Endodermal cell (in vitro differentiated cells): Measurements from ENCODE around the gene HES3. TPM values are rescaled to one million over a fixed set of nuclear protein-coding genes. Genes with fewer than 3 reads are reported as not detected.

Experiments
- DNase-seq: peaks from one replicate; pipeline ENCODE4 v3.0.0-alpha.2; 2017
- H3K27ac ChIP-seq: 2 replicates; pipeline ENCODE4 v1.5.1; 2013; ENCODE audit warnings: mild to moderate bottlenecking, low read depth, low read length, moderate library complexity
- H3K27me3 ChIP-seq: 2 replicates; pipeline ENCODE4 v1.6.1; 2013; ENCODE audit warnings: mild to moderate bottlenecking, low read length, moderate library complexity; ENCODE audit not compliant: insufficient read depth, control insufficient read depth, poor library complexity, severe bottlenecking
- H3K36me3 ChIP-seq: 2 replicates; pipeline ENCODE4 v1.7.0; 2013; ENCODE audit warnings: mild to moderate bottlenecking, low read length, moderate library complexity; ENCODE audit not compliant: control insufficient read depth, insufficient read depth
- H3K4me1 ChIP-seq: one replicate; pipeline ENCODE4 v1.7.0; 2013; ENCODE audit warnings: low read length; ENCODE audit not compliant: control insufficient read depth, insufficient read depth
- H3K4me3 ChIP-seq: 2 replicates; pipeline ENCODE4 v1.5.1; 2013; ENCODE audit warnings: mild to moderate bottlenecking, low read length, moderate library complexity
- H3K9ac ChIP-seq: 2 replicates; pipeline ENCODE4 v1.6.1; 2013; ENCODE audit warnings: mild to moderate bottlenecking, low read length, moderate library complexity; ENCODE audit not compliant: poor library complexity, severe bottlenecking; ENCODE audit errors: extremely low read depth
- H3K9me3 ChIP-seq: 2 replicates; pipeline ENCODE4 v1.6.1; 2013; ENCODE audit warnings: mild to moderate bottlenecking, low read length, moderate library complexity; ENCODE audit not compliant: control insufficient read depth
- H3K27ac Mint-ChIP-seq: 2 replicates; pipeline ENCODE4 v1.8.0; 2020; ENCODE audit warnings: mixed read lengths
- H3K27me3 Mint-ChIP-seq: 2 replicates; pipeline ENCODE4 v1.8.0; 2021; ENCODE audit warnings: mild to moderate bottlenecking, mixed read lengths; ENCODE audit not compliant: insufficient read depth
- H3K36me3 Mint-ChIP-seq: 2 replicates; pipeline ENCODE4 v1.8.0; 2020; ENCODE audit warnings: low read depth, mixed read lengths
- H3K4me1 Mint-ChIP-seq: 2 replicates; pipeline ENCODE4 v1.8.0; 2020; ENCODE audit warnings: mixed read lengths
- H3K4me3 Mint-ChIP-seq: 2 replicates; pipeline ENCODE4 v1.8.0; 2020; ENCODE audit warnings: mild to moderate bottlenecking, moderate library complexity, mixed read lengths
- H3K9me3 Mint-ChIP-seq: 2 replicates; pipeline ENCODE4 v1.8.0; 2020; ENCODE audit warnings: mild to moderate bottlenecking, mixed read lengths
- WGBS, 2 experiments: methylation state at CpG; one replicate each; pipeline versions ENCODE4 v1.1.5 to v1.1.7; 2013; ENCODE audit warnings: missing lambda C conversion rate in 2 of 2, mixed read lengths in 1 of 2; ENCODE audit not compliant: insufficient coverage in 1 of 2, insufficient read length in 1 of 2; 5-methylcytosine and 5-hydroxymethylcytosine counted together
- total RNA-seq, 2 donors: library from RNA; stranded (reverse); fragmentation: NEBNext Ultra II Directional in 1 of 2; extraction: Animal tissue kit (Norgen Biotek cat#: 25700) in 1 of 2; gene quantifications; 2 replicates in 1 of 2; 3 replicates in 1 of 2; pipeline ENCODE4 v1.2.1, GENCODE V29; 2021
- TF ChIP-seq, protein P1 (sequence below): fragments of 200-600 bp; sonication (generic); conservative IDR thresholded peaks from 2 replicates; pipeline ENCODE4 v1.5.0; 2021; ENCODE audit warnings: antibody characterized with exemption, mild to moderate bottlenecking

Gene HES3
- total RNA-seq, 2 donors from 2014 or later = 2.7 TPM; not detected in 1

GRCh38 chr1:6245086-6245868 lies 1.3 kb downstream of the HES3 start:
- Mint-ChIP-seq H3K36me3 (no peaks in the 10 kb centered on the region), H3K27me3 (peaks cover 87% of the 10 kb centered on the region), H3K4me1 (peaks cover 8% of the 10 kb centered on the region), H3K27ac (no peak overlapping the region), H3K9me3 (no peaks in the 10 kb centered on the region), H3K4me3 (peak overlapping the region; percentile 38)
- Histone ChIP-seq H3K36me3 (no peaks in the 10 kb centered on the region), H3K9me3 (no peaks in the 10 kb centered on the region), H3K4me3 (no peak overlapping the region), H3K27me3 (peaks cover 95% of the 10 kb centered on the region), H3K4me1 (peaks cover 3% of the 10 kb centered on the region), H3K9ac (no peak overlapping the region), H3K27ac (peak overlapping the region; percentile 24)
- WGBS, 2 experiments = 0 to 1% methylated on average over 5 to 79 of the region's 79 CpGs
- TF ChIP-seq, protein P1, sequence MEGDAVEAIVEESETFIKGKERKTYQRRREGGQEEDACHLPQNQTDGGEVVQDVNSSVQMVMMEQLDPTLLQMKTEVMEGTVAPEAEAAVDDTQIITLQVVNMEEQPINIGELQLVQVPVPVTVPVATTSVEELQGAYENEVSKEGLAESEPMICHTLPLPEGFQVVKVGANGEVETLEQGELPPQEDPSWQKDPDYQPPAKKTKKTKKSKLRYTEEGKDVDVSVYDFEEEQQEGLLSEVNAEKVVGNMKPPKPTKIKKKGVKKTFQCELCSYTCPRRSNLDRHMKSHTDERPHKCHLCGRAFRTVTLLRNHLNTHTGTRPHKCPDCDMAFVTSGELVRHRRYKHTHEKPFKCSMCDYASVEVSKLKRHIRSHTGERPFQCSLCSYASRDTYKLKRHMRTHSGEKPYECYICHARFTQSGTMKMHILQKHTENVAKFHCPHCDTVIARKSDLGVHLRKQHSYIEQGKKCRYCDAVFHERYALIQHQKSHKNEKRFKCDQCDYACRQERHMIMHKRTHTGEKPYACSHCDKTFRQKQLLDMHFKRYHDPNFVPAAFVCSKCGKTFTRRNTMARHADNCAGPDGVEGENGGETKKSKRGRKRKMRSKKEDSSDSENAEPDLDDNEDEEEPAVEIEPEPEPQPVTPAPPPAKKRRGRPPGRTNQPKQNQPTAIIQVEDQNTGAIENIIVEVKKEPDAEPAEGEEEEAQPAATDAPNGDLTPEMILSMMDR = peak; percentile 89
- DNase-seq = peak; percentile 96

- Histone ChIP-seq H3K4me1 (no peaks in the 10 kb centered on the region), H3K27ac (peak overlapping the region; percentile 1), H3K27me3 (peaks cover 95% of the 10 kb centered on the region), H3K9ac (no peak overlapping the region), H3K9me3 (no peaks in the 10 kb centered on the region), H3K4me3 (no peak overlapping the region), H3K36me3 (no peaks in the 10 kb centered on the region)
- H3K4me1 Mint-ChIP-seq = peaks cover 8% of the 10 kb centered on the region
- TF ChIP-seq, protein P1 = no peak
- H3K9me3 Mint-ChIP-seq = no peaks in the 10 kb centered on the region
- WGBS, 2 experiments = 4 to 8% methylated on average over 22 to 49 of the region's 49 CpGs
- DNase-seq = peak; percentile 97
- no peak overlapping the region for H3K27ac Mint-ChIP-seq
- H3K4me3 Mint-ChIP-seq = peak overlapping the region; percentile 30
- peaks cover 87% of the 10 kb centered on the region for H3K27me3 Mint-ChIP-seq
- no peaks in the 10 kb centered on the region for H3K36me3 Mint-ChIP-seq
Measured at GRCh38 chr1:6245869-6246496, 2.0 kb downstream of the HES3 start.

DNA sequence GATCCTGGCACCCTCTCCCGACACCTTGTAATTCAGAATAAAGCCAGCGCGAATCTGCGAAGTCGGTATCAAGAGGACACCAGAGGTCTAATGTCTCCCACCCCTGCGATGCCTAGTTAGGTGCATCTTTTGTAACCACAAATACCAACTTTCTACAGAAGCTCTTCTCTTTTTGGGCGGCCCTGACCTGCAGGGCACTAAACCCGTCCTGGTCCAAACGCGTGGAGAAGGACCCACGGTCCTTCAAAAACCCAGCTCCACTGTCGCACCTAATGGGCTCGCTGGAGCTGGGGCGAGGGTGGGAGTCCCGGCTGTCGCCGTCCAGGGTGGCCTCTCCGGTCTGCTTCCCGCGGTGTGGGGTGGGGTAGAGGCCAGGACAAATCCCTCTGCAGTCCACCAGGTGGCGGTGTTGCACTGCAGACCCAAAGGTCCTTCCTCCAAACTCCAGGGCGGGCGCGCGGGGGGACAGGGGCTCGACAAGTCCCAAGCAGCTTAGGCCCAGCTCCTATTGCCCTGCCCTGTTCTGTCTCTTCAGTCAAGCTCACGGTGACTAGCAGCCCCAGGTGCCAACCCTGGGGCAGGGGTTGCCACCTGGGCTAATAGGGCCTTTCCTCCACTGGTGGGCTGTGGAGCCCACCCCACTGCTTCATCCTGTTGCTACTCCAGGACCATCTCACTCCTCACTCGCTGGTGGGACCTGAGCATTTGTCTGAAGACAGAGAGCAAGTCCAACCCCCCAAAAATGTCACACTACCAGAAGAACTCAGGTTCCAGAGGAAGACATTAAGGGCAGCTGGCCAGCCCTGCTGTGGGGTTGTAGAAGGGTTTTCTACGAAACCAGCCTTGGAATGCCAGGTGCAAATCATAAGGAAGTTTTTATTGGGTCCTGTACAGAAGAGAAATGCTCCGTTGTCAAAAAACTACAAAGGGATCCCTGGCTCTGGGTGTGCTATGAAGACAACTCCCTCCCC lies 2.8 kb downstream of the HES3 start:
- WGBS, 2 experiments = 13 to 24% methylated on average over 17 to 30 of the region's 30 CpGs

More for the DNA sequence above, 2.8 kb downstream of the HES3 start:
- peaks cover 87% of the 10 kb centered on the region for H3K27me3 Mint-ChIP-seq
- no peaks in the 10 kb centered on the region for H3K9me3 Mint-ChIP-seq
- Histone ChIP-seq H3K27me3 (peaks cover 95% of the 10 kb centered on the region), H3K27ac (peak overlapping the region; percentile 1), H3K9ac (no peak overlapping the region), H3K9me3 (no peaks in the 10 kb centered on the region), H3K36me3 (no peaks in the 10 kb centered on the region), H3K4me1 (no peaks in the 10 kb centered on the region), H3K4me3 (no peak overlapping the region)
- no peaks in the 10 kb centered on the region for H3K36me3 Mint-ChIP-seq
- H3K4me1 Mint-ChIP-seq = peaks cover 4% of the 10 kb centered on the region
- DNase-seq = peak; percentile 97
- no peak overlapping the region for H3K27ac Mint-ChIP-seq
- H3K4me3 Mint-ChIP-seq = peak overlapping the region; percentile 30
- TF ChIP-seq, protein P1 = peak; percentile 96
